Gastrocnemius medialis (tissue), 4 donors: Measurements from ENCODE around the gene MPRIP. TPM values are rescaled to one million over a fixed set of nuclear protein-coding genes. Genes with fewer than 3 reads are reported as not detected.
"Not testable (repeated sequence)": the region's sequence is repeated elsewhere in the genome, so short reads cannot be mapped to it uniquely, and the experiment has no call there.

Source experiments
- ATAC-seq, 2 donors: fragments of 150-250 bp; one replicate each; pipeline ENCODE4 v1.9.1; 2016
- DNase-seq, 2 donors: peaks; one replicate each; pipeline ENCODE4 v3.0.0-alpha.2; 2019
- H3K27ac ChIP-seq, 4 donors: fragments of 200-600 bp; sonication (generic); 1 replicate in 1 of 4; 2 replicates in 3 of 4; pipeline ENCODE4 v1.5.1; 2016 to 2018; ENCODE audit warnings: mild to moderate bottlenecking in 2 of 4, moderate library complexity in 1 of 4
- H3K27me3 ChIP-seq, 3 donors: fragments of 200-600 bp; sonication (generic) in 2 of 3; 1 replicate in 1 of 3; 2 replicates in 2 of 3; pipeline versions ENCODE4 v1.5.1 to v1.6.0; 2016 to 2019; ENCODE audit warnings: mild to moderate bottlenecking in 1 of 3, moderate library complexity in 1 of 3
- H3K36me3 ChIP-seq, 2 donors: fragments of 200-600 bp; sonication (generic) in 1 of 2; one replicate each; pipeline ENCODE4 v1.5.1; 2017 to 2018
- H3K4me1 ChIP-seq, 2 donors: fragments of 200-600 bp; sonication (generic) in 1 of 2; one replicate each; pipeline ENCODE4 v1.5.1; 2016 to 2017; ENCODE audit warnings: mild to moderate bottlenecking in 2 of 2
- H3K4me3 ChIP-seq, 4 donors: fragments of 200-600 bp; sonication (generic) in 3 of 4; 1 replicate in 1 of 4; 2 replicates in 3 of 4; pipeline ENCODE4 v1.5.1; 2016 to 2019; ENCODE audit warnings: mild to moderate bottlenecking in 2 of 4
- H3K9me3 ChIP-seq, 3 donors: fragments of 200-600 bp; sonication (generic) in 2 of 3; 1 replicate in 1 of 3; 2 replicates in 2 of 3; pipeline ENCODE4 v1.5.1; 2016 to 2019
- POLR2A ChIP-seq, 2 donors: fragments of 450-650 bp; IDR thresholded peaks; one replicate each; pipeline ENCODE4 v1.6.1; 2017; ENCODE audit warnings: antibody characterized with exemption in 2 of 2, mild to moderate bottlenecking in 2 of 2, moderate library complexity in 2 of 2
- in situ Hi-C, 4 donors: fragments of 200-750 bp; cut with MboI; loops; one replicate each; pipeline versions ENCODE4 v1.15.0 to v1.8.0; 2017; ENCODE audit warnings: low sequenced_read_pairs in 4 of 4
- intact Hi-C: fragments of 100-400 bp; cut with DNase I; formaldehyde crosslinking; loops from one replicate; pipeline ENCODE4 v1.15.1; 2023; ENCODE audit warnings: low total_unique reads
- total RNA-seq, 4 donors: library from RNA; depleted of rRNA; stranded (reverse); fragments of >200 nt; gene quantifications; one replicate each; pipeline versions ENCODE4 v1.1.0 to v1.2.3, GENCODE V29; 2016
- TF ChIP-seq, protein P1 (sequence below), 5 experiments: fragments of 450-650 bp in 3 of 5; fragments of 200-600 bp in 2 of 5; sonication (generic) in 2 of 5; IDR thresholded peaks in 4 of 5; conservative IDR thresholded peaks in 1 of 5; 1 replicate in 4 of 5; 2 replicates in 1 of 5; pipeline ENCODE4 v1.5.1; 2016 to 2019; ENCODE audit warnings: antibody characterized with exemption in 5 of 5, mild to moderate bottlenecking in 3 of 5, moderate library complexity in 3 of 5

Gene MPRIP
- total RNA-seq, 4 donors from 2014 or later: 71.1 to 127 (median 124) TPM

- Histone ChIP-seq H3K9me3 (no peaks in the 10 kb centered on the region), H3K36me3 (peaks cover 0 to 67% of the 10 kb centered on the region in 2 donors), H3K27ac (no peak overlapping the region), H3K27me3 (no peaks in the 10 kb centered on the region), H3K4me1 (peaks cover 3 to 7% of the 10 kb centered on the region in 2 donors), H3K4me3 (no peak overlapping the region)
- DNase-seq (no peak), ATAC-seq (no peak)
- no peak for TF ChIP-seq POLR2A (IDR thresholded peaks at IDR 0.05)
- TF ChIP-seq, protein P1, sequence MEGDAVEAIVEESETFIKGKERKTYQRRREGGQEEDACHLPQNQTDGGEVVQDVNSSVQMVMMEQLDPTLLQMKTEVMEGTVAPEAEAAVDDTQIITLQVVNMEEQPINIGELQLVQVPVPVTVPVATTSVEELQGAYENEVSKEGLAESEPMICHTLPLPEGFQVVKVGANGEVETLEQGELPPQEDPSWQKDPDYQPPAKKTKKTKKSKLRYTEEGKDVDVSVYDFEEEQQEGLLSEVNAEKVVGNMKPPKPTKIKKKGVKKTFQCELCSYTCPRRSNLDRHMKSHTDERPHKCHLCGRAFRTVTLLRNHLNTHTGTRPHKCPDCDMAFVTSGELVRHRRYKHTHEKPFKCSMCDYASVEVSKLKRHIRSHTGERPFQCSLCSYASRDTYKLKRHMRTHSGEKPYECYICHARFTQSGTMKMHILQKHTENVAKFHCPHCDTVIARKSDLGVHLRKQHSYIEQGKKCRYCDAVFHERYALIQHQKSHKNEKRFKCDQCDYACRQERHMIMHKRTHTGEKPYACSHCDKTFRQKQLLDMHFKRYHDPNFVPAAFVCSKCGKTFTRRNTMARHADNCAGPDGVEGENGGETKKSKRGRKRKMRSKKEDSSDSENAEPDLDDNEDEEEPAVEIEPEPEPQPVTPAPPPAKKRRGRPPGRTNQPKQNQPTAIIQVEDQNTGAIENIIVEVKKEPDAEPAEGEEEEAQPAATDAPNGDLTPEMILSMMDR (IDR thresholded peaks at IDR 0.05 in 4 of 5, conservative IDR thresholded peaks at IDR 0.05 in 1 of 5): no peak
- intact Hi-C loops (no loop called here), in situ Hi-C loops (no loop called here)
These were observed 140.4 kb downstream of the MPRIP start for GRCh38 chr17:17182598-17183136.

DNA sequence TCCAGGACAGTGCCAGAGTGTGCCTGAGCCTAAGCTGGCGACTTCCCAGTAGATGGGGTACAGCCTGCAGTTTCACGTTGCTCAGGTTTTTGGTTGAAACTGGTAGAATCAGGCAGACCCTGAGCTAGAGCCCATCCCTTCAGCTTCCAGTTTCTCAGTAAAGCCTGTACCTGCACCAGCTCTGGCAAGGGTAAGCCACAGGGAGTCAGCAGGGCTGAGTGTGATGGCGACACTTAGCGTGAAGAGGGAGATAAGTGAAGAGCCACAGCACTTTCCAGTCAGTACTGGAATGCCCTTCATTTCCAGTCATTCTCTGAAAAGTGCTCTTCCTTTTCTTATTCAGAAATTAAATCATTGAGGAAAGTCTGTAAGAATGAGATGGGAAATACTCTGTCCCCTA, 141.5 kb downstream of the MPRIP start:
- no peak for DNase-seq
- Histone ChIP-seq H3K27me3 (no peaks in the 10 kb centered on the region), H3K27ac (peak overlapping the region in 1 of 4 donors; percentile 8), H3K4me3 (no peak overlapping the region), H3K9me3 (no peaks in the 10 kb centered on the region), H3K36me3 (peaks cover 0 to 56% of the 10 kb centered on the region in 2 donors), H3K4me1 (peaks cover 3 to 7% of the 10 kb centered on the region in 2 donors)
- intact Hi-C loops: no loop called here
- no peak for TF ChIP-seq POLR2A (IDR thresholded peaks at IDR 0.05)
- TF ChIP-seq, protein P1 (IDR thresholded peaks at IDR 0.05 in 4 of 5, conservative IDR thresholded peaks at IDR 0.05 in 1 of 5): no peak
- in situ Hi-C loops: no loop called here
- ATAC-seq: no peak

- H3K9me3 ChIP-seq, intact Hi-C loops, H3K4me3 ChIP-seq, DNase-seq, ATAC-seq, H3K27me3 ChIP-seq, in situ Hi-C loops: not testable (repeated sequence)
- Histone ChIP-seq H3K4me1 (peaks cover 8 to 10% of the 10 kb centered on the region in 2 donors), H3K36me3 (peaks cover 0 to 42% of the 10 kb centered on the region in 2 donors), H3K27ac (peak overlapping the region in 2 of 4 donors; percentile 15 to 59)
These were observed 142.9 kb downstream of the MPRIP start for GRCh38 chr17:17184985-17185757.

- DNase-seq (no peak), ATAC-seq (no peak)
- in situ Hi-C loops (no loop called here), intact Hi-C loops (no loop called here)
- Histone ChIP-seq H3K9me3 (no peaks in the 10 kb centered on the region), H3K27ac (peak overlapping the region in 2 of 4 donors; percentile 0 to 7), H3K36me3 (peaks cover 0 to 33% of the 10 kb centered on the region in 2 donors), H3K4me1 (peaks cover 17 to 19% of the 10 kb centered on the region in 2 donors), H3K27me3 (no peaks in the 10 kb centered on the region), H3K4me3 (no peak overlapping the region)
- TF ChIP-seq, protein P1 (IDR thresholded peaks at IDR 0.05 in 4 of 5, conservative IDR thresholded peaks at IDR 0.05 in 1 of 5): no peak
- TF ChIP-seq POLR2A (IDR thresholded peaks at IDR 0.05): no peak
These were observed 143.8 kb downstream of the MPRIP start for GRCh38 chr17:17186051-17186450.
